ENCODE results near the gene GATD1.

The GATD1 gene

DNA sequence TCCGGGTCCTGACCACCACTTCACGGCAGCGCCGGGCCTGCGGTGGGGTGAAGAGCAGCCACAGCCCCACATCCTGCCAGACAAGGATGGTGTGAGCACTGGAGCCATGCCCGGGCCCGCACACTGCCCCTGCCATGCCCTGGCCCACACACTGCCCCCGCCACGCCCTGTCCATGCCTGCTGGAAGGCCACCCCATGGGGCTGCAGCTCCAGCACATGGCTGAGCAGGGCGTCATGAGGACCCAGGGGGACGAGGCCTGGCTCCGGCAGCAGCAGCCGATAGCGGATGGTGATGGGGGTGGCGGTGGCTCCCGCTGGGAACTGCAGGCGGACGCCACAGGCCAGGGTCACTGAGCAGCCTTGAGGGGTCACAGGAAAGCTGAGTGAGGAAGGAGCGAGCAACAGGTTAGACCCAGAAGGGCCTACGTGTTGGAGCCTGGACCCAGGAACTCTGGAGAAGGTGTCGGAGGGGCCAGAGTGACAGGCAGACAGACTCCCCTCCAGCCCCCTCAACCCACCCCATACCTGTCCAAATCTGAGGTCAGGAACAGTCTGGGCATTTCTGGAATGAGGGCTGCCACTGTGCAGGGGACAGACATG lies 24.8 kb upstream of the GATD1 start:
- no peak for DNase-seq (ENCODE audit: low read depth, low spot score)
- ChIA-PET POLR2A (no interaction called here), CTCF (no interaction called here)
- TF ChIP-seq CTCF (IDR thresholded peaks at IDR 0.05; ENCODE audit: insufficient read depth, low read length, missing control alignments): no peak
- no peak overlapping the region for H3K4me3 ChIP-seq (ENCODE audit: low read depth, low read length)

DNA sequence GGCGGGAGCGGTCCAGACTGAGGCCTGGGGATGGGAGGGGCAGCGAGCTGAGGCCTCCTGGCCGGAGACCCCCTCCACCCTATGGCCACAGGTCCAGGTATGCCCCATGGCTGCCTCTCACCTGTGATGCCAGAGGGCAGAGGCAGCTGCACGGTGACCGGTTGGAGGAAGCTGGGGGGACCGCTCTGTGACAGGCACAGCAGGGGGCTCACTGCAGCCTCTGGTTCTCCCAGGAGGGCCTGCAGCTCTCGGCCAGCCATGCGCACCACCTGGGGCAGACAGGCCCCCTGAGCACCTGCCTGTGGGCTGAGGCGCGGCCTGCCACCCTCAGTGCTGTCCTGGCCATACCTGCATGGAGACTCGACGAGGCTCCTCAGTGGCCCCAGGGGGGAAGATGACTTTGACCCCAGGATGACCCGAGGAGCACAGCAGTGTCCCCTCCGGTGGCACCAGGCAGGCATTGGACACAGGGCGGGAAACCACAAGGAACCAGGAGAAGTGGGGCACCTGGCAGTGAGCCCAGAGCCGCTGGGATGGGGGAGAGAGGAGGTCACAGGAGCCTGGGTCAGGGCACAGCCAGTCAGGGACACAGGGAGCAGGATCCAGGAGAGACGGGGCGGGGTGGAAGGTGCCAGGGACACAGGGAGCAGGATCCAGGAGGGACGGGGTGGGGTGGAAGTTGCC lies 24.0 kb upstream of the GATD1 start:
- no peak for DNase-seq (ENCODE audit: low read depth, low spot score)
- ChIA-PET POLR2A (no interaction called here), CTCF (interaction anchor here (0.8 to 1.0 kb wide), 2 partner anchors 18 kb away, joined by 3 read pairs; partner anchors contain the start of gene PNPLA2)
- no peak for TF ChIP-seq CTCF (IDR thresholded peaks at IDR 0.05; ENCODE audit: insufficient read depth, low read length, missing control alignments)
- H3K4me3 ChIP-seq (ENCODE audit: low read depth, low read length): no peak overlapping the region

- POLR2A ChIA-PET: no interaction called here
- no peak for TF ChIP-seq CTCF (IDR thresholded peaks at IDR 0.05; ENCODE audit: insufficient read depth, low read length, missing control alignments)
- no peak for DNase-seq (ENCODE audit: low read depth, low spot score)
- H3K4me3 ChIP-seq (ENCODE audit: low read depth, low read length): no peak overlapping the region
- CTCF ChIA-PET: interaction anchor here (0.8 to 1.0 kb wide), 2 partner anchors 18 to 19 kb away, joined by 3 read pairs; partner anchors contain the start of gene PNPLA2
Observed at GRCh38 chr11:800473-800872, 23.2 kb upstream of the GATD1 start.

DNA sequence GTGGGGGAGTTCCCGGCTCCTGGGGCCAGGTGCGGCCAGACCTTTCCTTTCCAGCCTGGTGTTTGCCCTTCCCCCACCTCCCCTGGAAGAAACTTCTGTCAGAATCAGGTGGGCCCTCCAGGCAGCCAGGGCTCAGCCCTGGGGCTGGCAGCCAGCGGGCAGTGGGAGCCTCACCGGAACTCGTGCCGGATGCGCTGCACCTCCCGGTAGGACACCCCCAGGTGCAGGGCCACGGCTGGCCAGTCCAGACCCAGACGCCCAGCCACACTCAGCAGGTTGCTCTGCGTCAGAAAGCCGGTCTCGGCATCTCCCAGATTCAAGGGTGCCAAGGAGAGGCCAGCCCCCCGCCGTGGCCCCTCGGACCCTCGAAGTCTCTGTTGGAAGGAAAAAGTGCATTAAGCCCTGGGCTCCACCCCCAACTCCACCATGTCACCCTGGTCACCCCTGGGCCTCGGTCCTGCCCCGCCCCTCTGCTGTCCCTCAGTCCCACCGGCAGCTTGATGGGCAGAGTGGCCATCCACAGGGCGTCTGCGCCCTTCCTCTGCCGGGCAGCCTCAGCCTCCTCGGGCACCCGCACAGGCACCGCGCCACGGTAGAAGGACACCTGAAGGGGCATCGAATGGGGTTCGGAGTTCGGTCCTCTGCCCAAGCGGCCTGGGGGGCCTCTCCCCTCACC lies 22.5 kb upstream of the GATD1 start:
- no peak for TF ChIP-seq CTCF (IDR thresholded peaks at IDR 0.05; ENCODE audit: insufficient read depth, low read length, missing control alignments)
- POLR2A ChIA-PET: no interaction called here
- no peak for DNase-seq (ENCODE audit: low read depth, low spot score)
- no peak overlapping the region for H3K4me3 ChIP-seq (ENCODE audit: low read depth, low read length)
- CTCF ChIA-PET: interaction anchor here (0.9 to 1.7 kb wide), 3 partner anchors 16 to 138 kb away, joined by 4 to 6 read pairs (median 4); no protein-coding TSS in a partner anchor

- CTCF ChIA-PET: interaction anchor here (0.7 to 1.7 kb wide), 10 partner anchors 8 to 136 kb away, joined by 3 to 6 read pairs (median 3); partner anchors contain the start of gene GATD1
- peak within 1 kb of the TSS; percentile 81 for H3K4me3 ChIP-seq (ENCODE audit: low read depth, low read length)
- no peak for DNase-seq (ENCODE audit: low read depth, low spot score)
- POLR2A ChIA-PET: interaction anchor here (1.3 kb wide), 1 partner anchor 21 kb away, joined by 6 read pairs; the partner anchor contains the start of gene PNPLA2
- peak; percentile 81 for TF ChIP-seq CTCF (IDR thresholded peaks at IDR 0.05; ENCODE audit: insufficient read depth, low read length, missing control alignments)
Observed at GRCh38 chr11:798093-798713, 20.9 kb upstream of the GATD1 start, which contains the start of gene SLC25A22. Gene SLC25A22, minus strand, starts transcription at chr11:798281. Its CDS starts 3,275 bp downstream, at chr11:795006.
